ENCODE data around the gene ZNF14.

DNA sequence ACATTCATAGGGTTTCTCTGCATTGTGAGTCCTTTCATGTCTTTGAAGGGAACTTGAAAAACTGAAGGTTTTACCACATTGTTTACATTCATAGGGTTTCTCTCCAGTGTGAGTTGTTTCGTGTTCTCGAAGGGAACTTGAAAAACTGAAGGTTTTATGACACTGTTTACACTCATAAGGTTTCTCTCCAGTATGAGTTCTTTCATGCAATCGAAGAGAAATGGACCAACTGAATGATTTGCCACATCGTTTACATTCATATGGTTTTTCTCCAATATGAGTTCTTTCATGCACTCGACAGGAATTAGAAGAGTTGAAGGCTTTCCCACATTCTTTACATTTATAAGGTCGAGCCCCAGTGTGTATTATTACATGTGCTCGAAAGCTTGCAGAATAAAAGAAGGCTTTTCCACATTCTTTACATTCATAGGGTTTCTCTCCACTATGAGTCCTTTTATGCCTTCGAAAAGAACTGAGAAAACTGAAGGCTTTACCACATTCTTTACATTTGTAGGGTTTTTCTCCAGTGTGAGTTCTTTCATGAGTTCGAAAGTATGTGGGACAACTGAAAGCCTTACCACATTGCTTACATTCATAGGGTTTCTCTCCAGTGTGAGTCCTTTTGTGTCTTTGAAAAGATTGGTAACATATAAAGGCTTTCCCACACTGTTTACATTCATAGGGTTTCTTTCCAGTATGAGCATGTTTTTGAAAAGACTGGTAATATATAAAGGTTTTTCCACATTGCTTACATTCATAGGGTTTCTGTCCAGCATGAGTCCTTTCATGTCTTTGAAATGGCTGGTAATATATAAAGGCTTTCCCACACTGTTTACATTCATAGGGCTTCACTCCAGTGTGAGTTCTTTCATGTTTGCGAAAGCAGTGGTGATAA lies 20.7 kb downstream of the ZNF14 start:
- TF ChIP-seq SUZ12 (IDR thresholded peaks at IDR 0.05) (no peak), SP1 (IDR thresholded peaks at IDR 0.05) (no peak), BHLHE40 (IDR thresholded peaks at IDR 0.05; ENCODE audit: borderline replicate concordance) (no peak), FOXK2 (IDR thresholded peaks at IDR 0.05) (no peak), NFRKB (IDR thresholded peaks at IDR 0.05) (no peak), FOXA1 (IDR thresholded peaks at IDR 0.05) (no peak), L3MBTL2 (conservative IDR thresholded peaks at IDR 0.05) (no peak), CTBP1 (IDR thresholded peaks at IDR 0.05; ENCODE audit: borderline replicate concordance) (no peak), FOXM1 (IDR thresholded peaks at IDR 0.05; ENCODE audit: borderline replicate concordance) (no peak), HDGF (IDR thresholded peaks at IDR 0.05; ENCODE audit: borderline replicate concordance) (no peak), LEF1 (IDR thresholded peaks at IDR 0.05; ENCODE audit: borderline replicate concordance) (no peak), ELF4 (IDR thresholded peaks at IDR 0.05) (no peak)
- TF ChIP-seq, protein P1, sequence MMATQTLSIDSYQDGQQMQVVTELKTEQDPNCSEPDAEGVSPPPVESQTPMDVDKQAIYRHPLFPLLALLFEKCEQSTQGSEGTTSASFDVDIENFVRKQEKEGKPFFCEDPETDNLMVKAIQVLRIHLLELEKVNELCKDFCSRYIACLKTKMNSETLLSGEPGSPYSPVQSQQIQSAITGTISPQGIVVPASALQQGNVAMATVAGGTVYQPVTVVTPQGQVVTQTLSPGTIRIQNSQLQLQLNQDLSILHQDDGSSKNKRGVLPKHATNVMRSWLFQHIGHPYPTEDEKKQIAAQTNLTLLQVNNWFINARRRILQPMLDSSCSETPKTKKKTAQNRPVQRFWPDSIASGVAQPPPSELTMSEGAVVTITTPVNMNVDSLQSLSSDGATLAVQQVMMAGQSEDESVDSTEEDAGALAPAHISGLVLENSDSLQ (IDR thresholded peaks at IDR 0.05): no peak
